ENCODE data around the gene POF1B.
"Not testable (repeated sequence)": the region's sequence is repeated elsewhere in the genome, so short reads cannot be mapped to it uniquely, and the experiment has no call there.

Gene POF1B

DNA sequence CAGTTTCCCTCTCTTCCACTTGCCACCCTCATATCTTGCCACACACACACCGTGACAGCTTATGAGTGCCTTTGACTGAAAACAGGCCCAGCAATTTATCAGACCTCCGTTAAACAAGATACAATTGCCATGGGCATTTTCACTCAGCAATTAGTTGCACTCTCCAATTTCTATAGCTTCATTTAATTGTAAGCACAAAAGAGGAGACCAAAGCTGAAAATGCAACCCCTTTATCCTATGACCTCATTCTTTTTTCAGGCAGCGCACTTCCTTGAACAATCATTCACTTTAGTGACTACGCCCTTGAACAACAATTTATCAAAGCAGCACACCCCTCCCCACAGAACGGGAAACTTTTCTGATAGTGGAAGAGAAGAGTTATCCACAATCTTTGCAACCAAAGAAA, 4.1 kb downstream of the POF1B start:
- no peak for DNase-seq (ENCODE audit: extremely low read depth, low read depth)
- TF ChIP-seq, protein P1, sequence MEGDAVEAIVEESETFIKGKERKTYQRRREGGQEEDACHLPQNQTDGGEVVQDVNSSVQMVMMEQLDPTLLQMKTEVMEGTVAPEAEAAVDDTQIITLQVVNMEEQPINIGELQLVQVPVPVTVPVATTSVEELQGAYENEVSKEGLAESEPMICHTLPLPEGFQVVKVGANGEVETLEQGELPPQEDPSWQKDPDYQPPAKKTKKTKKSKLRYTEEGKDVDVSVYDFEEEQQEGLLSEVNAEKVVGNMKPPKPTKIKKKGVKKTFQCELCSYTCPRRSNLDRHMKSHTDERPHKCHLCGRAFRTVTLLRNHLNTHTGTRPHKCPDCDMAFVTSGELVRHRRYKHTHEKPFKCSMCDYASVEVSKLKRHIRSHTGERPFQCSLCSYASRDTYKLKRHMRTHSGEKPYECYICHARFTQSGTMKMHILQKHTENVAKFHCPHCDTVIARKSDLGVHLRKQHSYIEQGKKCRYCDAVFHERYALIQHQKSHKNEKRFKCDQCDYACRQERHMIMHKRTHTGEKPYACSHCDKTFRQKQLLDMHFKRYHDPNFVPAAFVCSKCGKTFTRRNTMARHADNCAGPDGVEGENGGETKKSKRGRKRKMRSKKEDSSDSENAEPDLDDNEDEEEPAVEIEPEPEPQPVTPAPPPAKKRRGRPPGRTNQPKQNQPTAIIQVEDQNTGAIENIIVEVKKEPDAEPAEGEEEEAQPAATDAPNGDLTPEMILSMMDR (IDR thresholded peaks at IDR 0.05; ENCODE audit: low read depth, low read length), result no peak

DNA sequence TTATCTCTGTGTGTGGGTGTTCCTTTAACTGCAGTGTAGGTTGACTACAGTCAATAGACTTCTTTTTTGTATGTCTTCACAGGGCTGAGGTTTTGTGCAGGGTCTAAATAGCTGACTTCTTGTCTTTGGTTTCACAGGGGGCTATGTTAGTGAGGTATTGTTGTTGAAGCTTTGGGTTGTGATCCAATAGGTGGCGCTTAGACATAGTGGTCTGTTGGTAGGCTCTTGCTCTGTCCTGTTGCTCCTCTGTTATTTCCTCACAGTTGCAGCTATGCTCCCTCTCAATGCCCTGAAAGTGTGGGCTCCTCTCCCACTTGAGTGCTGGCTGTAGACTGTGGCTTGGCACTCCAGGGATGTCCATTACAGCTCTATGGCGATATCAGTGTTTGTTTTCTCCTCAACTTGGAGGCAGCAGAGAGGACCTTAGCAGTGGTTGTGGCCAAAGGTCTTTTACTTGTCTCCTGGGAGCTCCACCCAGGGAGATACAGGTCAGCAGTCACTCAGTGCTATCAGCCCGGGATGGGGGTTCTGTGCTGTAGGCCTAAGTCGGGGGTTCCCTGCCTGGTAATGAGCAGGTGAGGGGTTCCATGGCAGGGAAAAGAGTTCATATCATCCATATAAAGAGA, 14.0 kb downstream of the POF1B start:
- DNase-seq (ENCODE audit: extremely low read depth, low read depth), result no peak
- TF ChIP-seq, protein P1 (IDR thresholded peaks at IDR 0.05; ENCODE audit: low read depth, low read length), result no peak

DNA sequence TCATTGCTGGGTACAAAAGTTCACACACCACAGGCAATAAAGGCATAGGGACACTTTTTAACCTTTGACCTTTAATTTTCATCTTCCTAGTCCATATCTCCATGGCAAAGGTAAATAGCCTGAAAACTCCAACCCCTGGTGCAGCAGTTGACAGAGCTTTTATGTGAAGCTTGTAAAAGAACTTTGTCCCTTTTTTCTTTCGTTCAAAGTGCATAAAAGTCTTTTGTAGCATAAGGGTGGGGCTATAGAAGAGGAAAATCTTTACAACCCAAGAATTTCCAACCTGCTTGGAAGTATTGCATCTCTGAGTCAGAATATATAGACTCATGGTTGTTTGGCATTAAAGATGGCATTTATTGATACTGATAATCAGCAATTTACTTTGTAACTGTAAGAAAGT, 20.4 kb downstream of the POF1B start:
- TF ChIP-seq, protein P1 (IDR thresholded peaks at IDR 0.05; ENCODE audit: low read depth, low read length), result no peak
- no peak for DNase-seq (ENCODE audit: extremely low read depth, low read depth)

DNA sequence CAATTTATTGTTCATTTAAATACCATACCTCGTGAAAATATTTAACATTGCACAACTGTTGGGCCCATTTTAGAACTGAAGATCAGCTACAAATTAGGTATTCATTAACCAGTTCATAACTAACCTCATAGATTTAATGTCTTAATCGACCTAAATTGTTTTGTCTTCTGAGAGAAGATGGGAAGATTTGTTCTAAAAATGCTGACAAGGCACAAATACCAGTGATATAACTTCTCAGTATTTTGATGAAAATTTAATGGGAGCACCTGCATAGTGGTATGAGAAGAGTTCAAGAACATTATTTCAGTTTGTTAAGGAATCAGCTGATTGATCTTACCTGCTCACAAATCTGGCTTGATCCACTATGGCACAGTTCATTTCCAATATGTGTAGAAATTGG, 33.9 kb downstream of the POF1B start:
- TF ChIP-seq, protein P1 (IDR thresholded peaks at IDR 0.05; ENCODE audit: low read depth, low read length), result no peak
- DNase-seq (ENCODE audit: extremely low read depth, low read depth), result no peak

DNA sequence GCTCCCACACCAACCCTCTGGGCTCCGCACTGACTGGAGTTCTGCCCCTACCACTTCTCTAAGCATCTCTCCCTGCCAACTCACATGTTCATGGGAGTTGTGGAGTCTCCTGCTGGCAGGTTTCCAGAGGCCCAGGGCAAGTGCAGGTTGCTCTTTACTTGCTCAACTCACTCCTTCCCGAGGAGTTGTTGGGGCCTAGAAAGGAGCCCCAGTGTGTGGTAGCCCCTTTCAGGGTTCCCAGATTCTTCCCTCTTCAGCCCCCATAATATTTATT, 52.5 kb downstream of the POF1B start:
- no peak for DNase-seq (ENCODE audit: extremely low read depth, low read depth)
- TF ChIP-seq, protein P1 (IDR thresholded peaks at IDR 0.05; ENCODE audit: low read depth, low read length), result no peak

DNA sequence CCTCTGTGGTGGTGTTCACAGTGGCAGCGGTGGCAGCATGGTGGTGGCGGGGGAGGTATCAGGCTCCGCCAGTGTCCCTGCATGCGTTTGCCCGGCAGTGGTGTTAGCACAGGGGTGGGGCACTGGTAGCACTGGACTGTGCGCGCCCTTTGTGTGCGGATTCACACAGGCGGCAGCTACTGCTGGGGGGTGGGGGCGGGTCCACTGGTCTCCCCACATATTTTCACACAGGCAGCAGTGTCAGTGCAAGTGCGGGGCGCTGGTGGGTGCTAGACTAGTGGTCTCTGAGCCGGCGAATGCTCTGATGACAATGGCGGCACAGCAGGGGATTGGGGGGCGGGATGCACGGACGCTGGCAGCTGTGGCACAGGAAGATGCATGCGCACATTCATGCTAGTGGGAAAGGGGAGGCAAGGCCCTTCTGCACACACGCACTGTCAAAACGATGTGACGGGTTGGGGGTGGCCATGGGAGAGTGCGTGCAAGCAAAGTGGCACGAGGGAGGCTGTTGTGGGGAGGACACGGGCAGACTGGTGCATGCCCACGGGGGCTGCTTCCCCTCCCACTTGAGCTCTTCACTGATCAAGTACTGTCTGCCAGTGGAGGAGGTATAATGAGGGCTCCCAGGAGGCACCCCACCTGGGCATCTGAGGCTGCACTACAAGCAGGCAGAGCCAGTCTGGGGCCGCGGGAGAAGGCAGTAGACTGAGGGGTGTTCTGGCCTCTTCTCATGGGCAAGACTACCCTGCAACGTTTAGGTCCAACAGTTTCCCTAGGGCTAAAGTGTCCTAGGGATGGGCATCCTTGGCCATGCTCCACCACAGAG, 53.0 kb downstream of the POF1B start:
- no peak for DNase-seq (ENCODE audit: extremely low read depth, low read depth)
- TF ChIP-seq, protein P1 (IDR thresholded peaks at IDR 0.05; ENCODE audit: low read depth, low read length), result no peak

DNA sequence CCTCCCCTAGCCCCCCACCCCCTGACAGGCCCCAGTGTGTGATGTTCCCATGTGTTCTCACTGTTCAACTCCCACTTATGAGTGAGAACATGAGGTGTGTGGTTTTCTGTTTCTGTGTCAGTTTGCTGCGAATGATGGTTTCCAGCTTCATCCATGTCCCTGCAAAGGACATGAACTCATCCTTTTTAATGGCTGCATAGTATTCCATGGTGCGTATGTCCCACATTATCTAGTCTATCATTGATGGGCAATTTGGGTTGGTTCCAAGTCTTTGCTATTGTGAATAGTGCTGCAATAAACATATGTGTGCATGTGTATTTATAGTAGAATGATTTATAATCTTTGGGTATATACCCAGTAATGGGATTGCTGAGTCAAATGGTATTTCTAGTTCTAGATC, 68.1 kb downstream of the POF1B start:
- DNase-seq (ENCODE audit: extremely low read depth, low read depth), result not testable (repeated sequence)

DNA sequence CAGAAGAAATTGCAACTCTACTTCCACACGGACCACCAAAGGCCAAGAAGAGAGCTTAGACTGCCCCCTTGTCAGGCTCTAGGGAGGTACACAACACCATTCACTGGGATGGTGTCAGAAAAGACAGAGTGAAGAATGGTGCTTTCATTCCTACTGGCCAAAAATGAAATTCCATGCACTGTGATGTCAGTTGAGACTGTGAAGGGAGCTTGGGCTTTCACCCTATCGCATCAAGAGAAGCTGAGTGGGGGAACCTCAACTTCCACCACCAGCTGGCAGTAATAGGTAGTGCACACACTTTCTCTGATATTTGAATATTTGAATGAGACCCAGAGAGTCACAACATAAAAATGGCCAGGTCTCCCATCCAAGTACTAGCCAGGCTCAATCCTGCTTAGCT, 69.7 kb downstream of the POF1B start:
- TF ChIP-seq, protein P1 (IDR thresholded peaks at IDR 0.05; ENCODE audit: low read depth, low read length), result no peak
- no peak for DNase-seq (ENCODE audit: extremely low read depth, low read depth)

All from AG09319 (cell line).